HG03571 (cell line): ENCODE data around the gene STAT6.

Source experiments
- ATAC-seq: cut with Tn5 transposase; IDR thresholded peaks from one replicate; pipeline ENCODE4 v1.9.1; 2021; ENCODE audit not compliant: unreplicated experiment

STAT6 gene

GRCh38 chr12:57111031-57111734 is at the start of gene STAT6:
Gene STAT6 (minus strand): TSS chr12:57111362. CDS start chr12:57108278, 3,084 bp downstream.
- ATAC-seq: peak; percentile 50

DNA sequence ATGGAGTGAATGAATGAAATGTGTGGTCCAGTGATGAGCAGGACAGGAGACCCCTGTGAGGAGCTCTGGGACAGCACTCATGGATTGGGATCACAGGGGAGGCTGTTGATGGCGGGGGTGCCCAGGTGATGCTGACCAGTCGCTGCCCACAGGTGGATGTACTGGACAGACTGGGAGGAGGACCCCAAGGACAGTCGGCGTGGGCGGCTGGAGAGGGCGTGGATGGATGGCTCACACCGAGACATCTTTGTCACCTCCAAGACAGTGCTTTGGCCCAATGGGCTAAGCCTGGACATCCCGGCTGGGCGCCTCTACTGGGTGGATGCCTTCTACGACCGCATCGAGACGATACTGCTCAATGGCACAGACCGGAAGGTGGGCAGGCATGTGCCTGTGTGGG is 49.6 kb upstream of the STAT6 start:
- ATAC-seq: no peak

DNA sequence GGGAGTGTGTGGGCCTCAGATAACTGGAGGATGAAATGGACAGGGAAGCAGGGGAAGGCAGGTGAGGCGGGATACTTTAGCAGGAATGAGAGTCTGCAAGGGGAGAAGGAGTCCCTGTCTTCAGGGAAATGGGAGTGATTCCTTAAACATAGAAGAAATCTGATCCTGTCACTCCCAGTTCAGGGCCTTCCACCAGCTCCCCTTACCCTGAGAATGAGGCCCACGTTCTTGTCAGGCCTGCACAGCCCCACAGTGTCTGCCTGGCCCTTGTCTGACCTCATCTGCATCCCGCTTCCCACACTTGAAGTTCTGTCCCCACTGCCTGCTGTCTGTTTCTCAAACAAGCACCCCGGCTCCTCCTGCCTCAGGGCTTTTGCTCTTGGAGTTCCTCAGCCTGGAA is 48.9 kb upstream of the STAT6 start:
- ATAC-seq: no peak

GRCh38 chr12:57159311-57159710 is 48.1 kb upstream of the STAT6 start:
- no peak for ATAC-seq

DNA sequence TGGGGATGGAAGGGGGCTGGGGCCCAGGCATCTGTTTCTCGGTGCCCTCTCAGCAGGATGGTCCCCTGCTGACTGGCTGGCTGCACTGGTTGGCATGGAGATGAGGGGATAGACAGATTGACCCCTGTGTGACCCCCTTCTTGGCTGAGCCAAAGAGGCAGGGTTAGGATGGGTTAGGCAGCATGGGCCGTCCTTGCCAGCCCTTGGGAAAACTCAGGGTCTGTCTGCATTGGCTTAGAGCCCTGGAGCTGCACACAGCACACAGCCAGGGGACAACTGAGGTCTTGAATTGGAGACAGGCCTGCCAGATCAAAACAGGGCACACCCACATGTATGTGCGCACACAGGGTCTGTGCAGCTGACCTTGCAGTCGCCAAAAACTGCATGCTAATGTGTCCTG is 47.5 kb upstream of the STAT6 start:
- ATAC-seq: no peak

DNA sequence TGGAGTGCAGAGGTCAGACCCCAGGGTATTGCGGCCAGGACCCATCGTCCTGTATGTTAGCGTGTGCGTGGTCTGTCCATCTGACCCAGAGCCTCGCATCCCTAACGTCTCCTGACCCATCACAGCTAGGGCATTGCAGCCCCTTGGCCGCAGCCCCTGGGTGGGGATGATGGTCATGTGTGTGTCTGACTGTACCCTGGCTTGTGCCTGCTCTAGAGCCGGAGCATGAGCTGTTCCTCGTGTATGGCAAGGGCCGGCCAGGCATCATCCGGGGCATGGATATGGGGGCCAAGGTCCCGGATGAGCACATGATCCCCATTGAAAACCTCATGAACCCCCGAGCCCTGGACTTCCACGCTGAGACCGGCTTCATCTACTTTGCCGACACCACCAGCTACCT is 47.0 kb upstream of the STAT6 start:
- no peak for ATAC-seq

- ATAC-seq: no peak
Observed at GRCh38 chr12:57157588-57158173, 46.5 kb upstream of the STAT6 start.

GRCh38 chr12:57156701-57157403 is 45.7 kb upstream of the STAT6 start:
- ATAC-seq: no peak

GRCh38 chr12:57154804-57155434 is 43.8 kb upstream of the STAT6 start:
- no peak for ATAC-seq

GRCh38 chr12:57154076-57154475 is 42.9 kb upstream of the STAT6 start:
- no peak for ATAC-seq

DNA sequence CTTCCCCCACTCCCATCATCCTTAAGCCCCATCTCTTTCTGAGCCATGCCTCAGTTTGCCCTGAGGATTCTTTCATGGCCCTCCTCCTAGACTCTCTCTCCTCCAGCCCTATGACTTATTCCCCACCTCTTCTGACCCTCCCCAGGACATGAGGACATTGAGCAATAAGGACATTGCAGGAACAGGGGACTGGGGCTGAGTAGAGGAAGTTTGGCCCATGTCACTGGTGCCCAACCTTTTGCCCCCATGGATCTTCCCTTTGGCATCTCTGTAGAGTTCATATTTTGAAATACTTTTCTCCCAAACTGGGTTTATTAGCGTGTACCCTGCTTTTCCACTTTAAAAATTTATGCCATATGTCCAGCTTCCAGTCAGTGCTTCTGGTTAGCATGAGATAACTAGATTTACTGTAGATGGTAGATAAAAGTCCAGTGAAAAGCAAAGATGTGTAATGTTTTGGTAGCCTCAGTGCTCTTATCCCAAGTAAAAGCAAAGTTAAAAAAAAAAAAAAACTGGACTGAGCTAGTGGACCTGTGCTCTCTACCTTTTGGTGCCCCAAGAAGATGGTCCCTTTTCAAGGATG is 42.3 kb upstream of the STAT6 start:
- ATAC-seq: no peak

DNA sequence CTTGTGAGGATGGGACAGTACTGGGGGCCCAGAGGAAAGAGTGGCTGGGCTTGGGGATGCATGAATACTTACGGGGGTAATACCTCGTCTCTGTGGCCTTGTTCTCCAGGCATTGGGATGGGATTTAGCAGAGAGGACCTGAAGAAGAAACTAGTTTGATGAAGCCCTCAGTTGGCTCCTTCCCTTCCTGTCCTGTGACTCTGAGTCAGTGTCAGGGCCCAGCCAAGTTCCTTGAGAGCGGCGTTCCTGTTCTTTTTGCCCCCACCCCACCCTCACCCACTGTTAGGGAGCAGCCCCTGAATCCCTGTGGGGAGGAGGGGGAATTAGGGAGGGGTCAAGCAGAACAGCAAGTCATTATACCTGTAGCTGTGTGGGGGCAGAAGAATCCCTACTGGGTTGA is 41.5 kb upstream of the STAT6 start:
- no peak for ATAC-seq

GRCh38 chr12:57151741-57152630 is 40.8 kb upstream of the STAT6 start:
- no peak for ATAC-seq

GRCh38 chr12:57150400-57151000 is 39.3 kb upstream of the STAT6 start:
- ATAC-seq: no peak

DNA sequence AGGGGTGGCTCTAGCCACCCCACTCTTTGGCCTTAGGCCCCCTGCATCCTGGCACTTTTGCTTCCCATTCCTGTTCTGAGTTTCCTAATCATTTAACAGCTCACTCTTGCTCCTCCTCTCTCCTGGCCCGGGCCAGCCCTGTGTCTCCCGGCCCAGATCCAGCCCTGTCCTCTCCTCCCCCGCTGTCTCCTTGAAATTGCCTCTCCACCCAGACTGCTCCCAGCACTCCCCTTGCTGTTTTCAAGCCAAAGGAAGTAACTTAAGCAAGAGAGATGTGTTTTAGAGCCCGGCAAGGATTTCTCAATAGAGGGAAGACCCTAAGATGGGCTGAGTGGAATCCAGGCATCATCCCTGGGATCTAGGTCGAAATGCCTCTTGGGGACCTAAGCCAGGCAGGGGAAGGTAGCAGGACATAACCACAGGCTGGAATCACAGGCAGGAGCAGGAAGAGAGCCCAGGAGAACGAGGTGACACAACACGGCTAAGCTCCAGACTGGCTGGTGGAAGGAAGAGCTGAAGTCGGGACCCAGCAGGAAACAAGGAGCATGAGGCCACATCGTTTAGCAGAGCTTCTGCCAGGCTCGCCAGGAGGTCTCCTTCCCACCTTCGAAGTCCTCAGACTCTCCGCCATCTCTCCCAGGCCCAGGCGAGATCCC is 38.2 kb upstream of the STAT6 start:
- ATAC-seq: no peak

GRCh38 chr12:57148469-57149244 is 37.5 kb upstream of the STAT6 start:
- no peak for ATAC-seq

GRCh38 chr12:57146961-57147944 is 36.1 kb upstream of the STAT6 start, which contains the start of gene LRP1-AS:
Gene LRP1-AS (minus strand): TSS chr12:57147619.
- ATAC-seq: no peak
